Fibroblast of pulmonary artery (primary cell): Measurements from ENCODE around the gene FMN1.
"Not testable (repeated sequence)": the region's sequence is repeated elsewhere in the genome, so short reads cannot be mapped to it uniquely, and the experiment has no call there.

ENCODE experiments used
- DNase-seq: peaks from one replicate; pipeline ENCODE4 v3.0.0-alpha.2; 2010; ENCODE audit warnings: low read depth
- H3K4me3 ChIP-seq: replicated peaks from 2 replicates; pipeline ENCODE4 v1.5.1; 2011; ENCODE audit warnings: low read depth, mild to moderate bottlenecking, control low read depth, low read length, moderate library complexity
- CTCF ChIP-seq: IDR thresholded peaks from 2 replicates; pipeline ENCODE4 v1.5.1; 2011; ENCODE audit warnings: mild to moderate bottlenecking, control low read depth, low read length, inconsistent platforms; ENCODE audit errors: missing control alignments

FMN1 gene

GRCh38 chr15:33076937-33077336, 117.6 kb downstream of the FMN1 start:
- no peak overlapping the region for H3K4me3 ChIP-seq
- TF ChIP-seq CTCF: no peak
- no peak for DNase-seq

DNA sequence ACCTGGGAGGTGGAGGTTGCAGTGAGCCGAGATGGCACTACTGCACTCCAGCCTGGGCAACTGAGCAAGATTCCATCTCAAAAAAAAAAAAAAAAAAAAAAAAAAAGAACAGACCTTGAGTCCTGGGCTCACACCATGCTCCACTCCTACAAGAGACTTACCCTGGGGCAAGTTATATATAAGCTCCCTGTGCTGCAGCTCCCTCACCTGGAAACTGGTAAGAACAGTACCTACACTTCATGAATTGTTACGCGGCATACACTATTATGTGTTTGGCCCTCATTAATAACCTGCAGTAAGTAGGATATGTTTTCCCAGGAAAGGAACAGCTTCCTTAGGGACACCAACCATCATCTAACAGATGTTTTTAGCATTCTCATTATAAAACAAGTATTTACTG, 119.6 kb downstream of the FMN1 start:
- no peak for TF ChIP-seq CTCF
- H3K4me3 ChIP-seq: no peak overlapping the region
- no peak for DNase-seq

DNA sequence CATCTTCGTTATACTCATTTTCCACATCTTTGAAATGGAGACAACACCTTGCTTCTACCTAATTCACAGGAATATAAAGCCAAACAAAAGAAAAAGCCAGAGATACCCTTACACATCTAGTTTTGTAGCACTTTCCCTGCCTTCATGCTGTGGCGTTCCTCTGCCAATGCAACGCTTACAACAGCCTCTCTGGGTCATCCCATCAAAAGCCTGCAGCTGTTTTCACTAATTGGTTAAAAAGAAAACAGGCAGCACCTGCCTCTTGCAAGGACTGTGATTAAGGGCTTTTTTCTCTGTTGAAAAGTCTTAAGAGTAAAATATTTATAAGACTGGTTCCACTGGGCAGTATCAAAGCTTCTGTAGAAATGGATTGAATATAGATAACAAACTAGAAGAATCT, 120.3 kb downstream of the FMN1 start:
- TF ChIP-seq CTCF: no peak
- no peak overlapping the region for H3K4me3 ChIP-seq
- no peak for DNase-seq

GRCh38 chr15:33071451-33071850, 123.1 kb downstream of the FMN1 start:
- no peak for DNase-seq
- no peak for TF ChIP-seq CTCF
- no peak overlapping the region for H3K4me3 ChIP-seq

GRCh38 chr15:33069903-33070302, 124.6 kb downstream of the FMN1 start:
- not testable (repeated sequence) for DNase-seq

DNA sequence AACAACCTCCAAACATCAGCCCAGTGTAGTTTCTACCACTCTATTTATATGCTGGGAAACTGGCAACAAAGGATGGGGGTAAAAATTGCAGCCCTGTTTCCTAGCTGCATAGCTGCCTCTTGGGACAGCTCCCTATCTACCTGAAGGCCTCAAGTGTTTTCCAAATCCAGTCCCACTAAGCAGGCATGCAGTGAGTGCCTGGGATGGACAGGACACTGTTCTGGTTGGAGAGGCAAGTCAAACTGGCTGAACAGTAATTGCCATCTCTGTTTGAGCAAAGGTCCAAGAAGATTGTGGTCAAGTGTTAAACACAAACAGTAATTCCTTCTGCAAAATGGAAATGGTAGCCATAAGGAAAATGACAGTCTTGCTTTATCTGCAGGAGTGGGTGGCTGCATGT, 125.4 kb downstream of the FMN1 start:
- TF ChIP-seq CTCF: no peak
- DNase-seq: no peak
- H3K4me3 ChIP-seq: no peak overlapping the region

More at GRCh38 chr15:33069903-33070302, 124.6 kb downstream of the FMN1 start:
- not testable (repeated sequence) for H3K4me3 ChIP-seq

DNA sequence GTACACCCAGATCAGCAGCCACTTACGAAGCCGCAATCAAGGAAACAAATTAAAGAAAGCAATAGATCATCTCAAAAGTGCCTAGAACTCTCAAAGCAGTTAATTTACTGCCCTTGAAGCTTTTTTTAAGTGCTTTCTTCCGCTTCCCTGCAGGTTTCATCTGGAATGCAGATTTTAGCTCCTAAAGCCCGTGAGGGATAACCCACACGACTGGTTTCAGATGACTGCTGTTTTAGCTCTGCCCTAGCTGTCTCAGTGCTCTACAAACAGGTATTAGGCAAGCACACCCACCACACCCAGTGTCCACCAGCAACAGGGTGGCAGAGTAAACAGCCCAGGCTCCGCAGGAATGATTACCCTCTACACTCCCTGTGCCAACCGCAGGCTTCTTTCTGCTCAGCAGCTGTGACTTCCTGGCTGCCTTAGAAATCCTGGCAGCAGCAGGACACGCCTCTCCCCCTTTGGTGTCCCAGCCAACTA, 126.0 kb downstream of the FMN1 start:
- TF ChIP-seq CTCF: no peak

More for the DNA sequence above, 126.0 kb downstream of the FMN1 start:
- no peak overlapping the region for H3K4me3 ChIP-seq
- DNase-seq: no peak
